Small intestine (tissue), 7 donors: ENCODE data around the gene YPEL1. TPM values are rescaled to one million over a fixed set of nuclear protein-coding genes. Genes with fewer than 3 reads are reported as not detected.

Experiments used
- DNase-seq, 2 donors: peaks; one replicate each; pipeline versions ENCODE4 v3.0.0 to v3.0.0-alpha.2; 2013
- FAIRE-seq: peaks from 2 replicates; lab custom pipeline; 2012; peaks lifted over from hg19 to GRCh38; lab: Jason Lieb, UNC
- H3K27ac ChIP-seq, 3 donors: one replicate each; pipeline ENCODE4 v1.5.1; 2013; ENCODE audit warnings: low read length in 2 of 3, mild to moderate bottlenecking in 2 of 3, control low read depth in 1 of 3, inconsistent platforms in 1 of 3, low read depth in 1 of 3, moderate library complexity in 1 of 3
- H3K27me3 ChIP-seq, 3 donors: one replicate each; pipeline ENCODE4 v1.6.1; 2013; ENCODE audit warnings: low read length in 3 of 3, inconsistent platforms in 1 of 3; ENCODE audit not compliant: control insufficient read depth in 3 of 3, insufficient read depth in 3 of 3
- H3K36me3 ChIP-seq, 3 donors: one replicate each; pipeline ENCODE4 v1.6.1; 2013; ENCODE audit warnings: low read length in 3 of 3, inconsistent platforms in 1 of 3, low read depth in 1 of 3, mild to moderate bottlenecking in 1 of 3, moderate library complexity in 1 of 3; ENCODE audit not compliant: control insufficient read depth in 3 of 3, insufficient read depth in 2 of 3
- H3K4me1 ChIP-seq, 3 donors: one replicate each; pipeline ENCODE4 v1.6.1; 2013; ENCODE audit warnings: low read length in 2 of 3, inconsistent platforms in 1 of 3, low read depth in 1 of 3, mild to moderate bottlenecking in 1 of 3, moderate library complexity in 1 of 3; ENCODE audit not compliant: control insufficient read depth in 3 of 3, insufficient read depth in 2 of 3
- H3K4me3 ChIP-seq, 3 donors: one replicate each; pipeline ENCODE4 v1.5.1; 2013; ENCODE audit warnings: low read length in 3 of 3, control low read depth in 1 of 3, inconsistent platforms in 1 of 3, low read depth in 1 of 3, mild to moderate bottlenecking in 1 of 3, moderate library complexity in 1 of 3
- H3K9me3 ChIP-seq, 2 donors: one replicate each; pipeline ENCODE4 v1.6.1; 2013; ENCODE audit warnings: low read depth in 1 of 2, low read length in 1 of 2; ENCODE audit not compliant: control insufficient read depth in 2 of 2, insufficient read depth in 1 of 2
- WGBS, 3 donors: extraction: QIAGEN DNeasy Blood & Tissue Kit; methylation state at CpG; one replicate each; pipeline ENCODE4 v1.1.7; 2013; 5-methylcytosine and 5-hydroxymethylcytosine counted together
- polyA plus RNA-seq, 4 donors: library from polyadenylated mRNA; stranded (reverse) in 3 of 4; unstranded in 1 of 4; fragments of 200-250 nt in 3 of 4; fragments of 120-200 nt in 1 of 4; gene quantifications; one replicate each; pipeline versions ENCODE4 v1.2.1 to v1.2.3, GENCODE V29; 2013
- donor health status: healthy with polysubstance abuse.
- donor health status: control.
- donor health status: control.
- donor health status: Bipolar disorder and iron deficiency.
- donor health status: healthy.

YPEL1 gene
- polyA plus RNA-seq, 4 donors = 0.22 to 2.3 (median 1.5) TPM

GRCh38 chr22:21663738-21664137 is 71.9 kb downstream of the YPEL1 start:
- DNase-seq (no peak), FAIRE-seq (no peak)
- H3K4me1 ChIP-seq = peaks cover 0 to 4% (median 0%) of the 10 kb centered on the region in 3 donors
- H3K27me3 ChIP-seq = no peaks in the 10 kb centered on the region
- H3K36me3 ChIP-seq = peaks cover 0 to 8% (median 0%) of the 10 kb centered on the region in 3 donors
- H3K4me3 ChIP-seq = no peak overlapping the region
- no peaks in the 10 kb centered on the region for H3K9me3 ChIP-seq
- H3K27ac ChIP-seq = no peak overlapping the region
- WGBS, 3 donors = 88 to 90% (median 89%) methylated on average over 2 of the region's 2 CpGs

GRCh38 chr22:21661991-21662390 is 73.6 kb downstream of the YPEL1 start:
- WGBS, 3 donors = 93 to 97% (median 95%) methylated on average over 5 of the region's 5 CpGs
- Histone ChIP-seq H3K9me3 (no peaks in the 10 kb centered on the region), H3K36me3 (no peaks in the 10 kb centered on the region), H3K27me3 (no peaks in the 10 kb centered on the region), H3K4me1 (peaks cover 0 to 11% (median 0%) of the 10 kb centered on the region in 3 donors), H3K27ac (no peak overlapping the region), H3K4me3 (no peak overlapping the region)
- FAIRE-seq (no peak), DNase-seq (no peak)

- DNase-seq (no peak), FAIRE-seq (no peak)
- Histone ChIP-seq H3K4me1 (peaks cover 0 to 11% (median 0%) of the 10 kb centered on the region in 3 donors), H3K4me3 (no peak overlapping the region), H3K27ac (no peak overlapping the region), H3K9me3 (no peaks in the 10 kb centered on the region), H3K36me3 (no peaks in the 10 kb centered on the region), H3K27me3 (no peaks in the 10 kb centered on the region)
- whole genome bisulfite sequencing, 3 donors = 68 to 79% (median 76%) methylated on average over 7 of the region's 7 CpGs
Observed at GRCh38 chr22:21660904-21661303, 74.7 kb downstream of the YPEL1 start.

- Histone ChIP-seq H3K9me3 (no peaks in the 10 kb centered on the region), H3K4me1 (peaks cover 0 to 7% (median 0%) of the 10 kb centered on the region in 3 donors), H3K27me3 (no peaks in the 10 kb centered on the region), H3K27ac (no peak overlapping the region), H3K4me3 (no peak overlapping the region), H3K36me3 (no peaks in the 10 kb centered on the region)
- FAIRE-seq (no peak), DNase-seq (no peak)
- 83 to 89% (median 84%) methylated on average over 7 of the region's 7 CpGs for WGBS, 3 donors
Observed at GRCh38 chr22:21659864-21660525, 75.6 kb downstream of the YPEL1 start.

- no peaks in the 10 kb centered on the region for H3K9me3 ChIP-seq
- DNase-seq = peak; percentile 79 to 92
- peaks cover 0 to 16% (median 5%) of the 10 kb centered on the region in 3 donors for H3K4me1 ChIP-seq
- 1% methylated on average over 50 to 79 of the region's 79 CpGs for WGBS, 3 donors
- no peaks in the 10 kb centered on the region for H3K27me3 ChIP-seq
- peaks cover 0 to 14% (median 0%) of the 10 kb centered on the region in 3 donors for H3K36me3 ChIP-seq
- no peak for FAIRE-seq
- peak overlapping the region; percentile 42 to 61 (median 57) for H3K4me3 ChIP-seq
- peak overlapping the region in 1 of 3 donors; percentile 17 for H3K27ac ChIP-seq
Observed at GRCh38 chr22:21657360-21658032, 78.1 kb downstream of the YPEL1 start.

GRCh38 chr22:21657020-21657359 is 78.6 kb downstream of the YPEL1 start:
- Histone ChIP-seq H3K4me3 (peak overlapping the region in 2 of 3 donors; percentile 42 to 57), H3K9me3 (no peaks in the 10 kb centered on the region), H3K27me3 (no peaks in the 10 kb centered on the region), H3K36me3 (peaks cover 0 to 14% (median 0%) of the 10 kb centered on the region in 3 donors), H3K4me1 (peaks cover 0 to 19% (median 6%) of the 10 kb centered on the region in 3 donors), H3K27ac (no peak overlapping the region)
- WGBS, 3 donors = 30 to 41% (median 33%) methylated on average over 17 of the region's 17 CpGs
- DNase-seq (no peak), FAIRE-seq (no peak)

GRCh38 chr22:21652547-21653545 is 82.7 kb downstream of the YPEL1 start:
- H3K27ac ChIP-seq = no peak overlapping the region
- no peak for DNase-seq
- no peaks in the 10 kb centered on the region for H3K9me3 ChIP-seq
- FAIRE-seq = no peak
- H3K27me3 ChIP-seq = no peaks in the 10 kb centered on the region
- H3K4me1 ChIP-seq = peaks cover 0 to 24% (median 6%) of the 10 kb centered on the region in 3 donors
- H3K36me3 ChIP-seq = peaks cover 0 to 34% (median 0%) of the 10 kb centered on the region in 3 donors
- 20 to 35% (median 29%) methylated on average over 29 to 40 of the region's 40 CpGs for WGBS, 3 donors
- peak overlapping the region; percentile 38 to 62 (median 51) for H3K4me3 ChIP-seq
